GM12873 (cell line): Measurements from ENCODE around the gene GAN.

Source experiments
- TF ChIP-seq, protein P1 (sequence below): IDR thresholded peaks from 2 replicates; pipeline ENCODE4 v1.5.1; 2012; ENCODE audit warnings: low read depth, mild to moderate bottlenecking, moderate library complexity, low read length, control low read depth; ENCODE audit not compliant: insufficient read depth; ENCODE audit errors: missing control alignments

GAN gene

DNA sequence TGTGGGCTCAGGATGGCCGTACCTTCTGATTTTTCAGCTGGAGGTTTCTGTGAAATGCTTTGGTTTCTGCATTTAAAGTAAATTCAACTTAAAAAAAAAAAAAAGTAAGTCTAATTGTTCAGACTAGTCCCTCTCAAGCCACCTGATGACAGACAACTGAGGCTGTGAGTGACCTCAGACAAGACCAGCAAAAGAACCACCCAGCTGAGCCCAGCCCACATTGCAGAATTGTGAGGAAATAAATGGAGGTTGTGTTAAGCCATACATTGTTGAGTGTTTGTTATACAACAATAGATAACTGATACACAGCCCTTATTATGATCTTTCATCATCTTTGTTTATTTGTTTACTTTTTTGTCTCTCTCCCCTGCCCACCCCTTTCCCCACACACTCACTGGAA, 85.1 kb downstream of the GAN start:
- TF ChIP-seq, protein P1, sequence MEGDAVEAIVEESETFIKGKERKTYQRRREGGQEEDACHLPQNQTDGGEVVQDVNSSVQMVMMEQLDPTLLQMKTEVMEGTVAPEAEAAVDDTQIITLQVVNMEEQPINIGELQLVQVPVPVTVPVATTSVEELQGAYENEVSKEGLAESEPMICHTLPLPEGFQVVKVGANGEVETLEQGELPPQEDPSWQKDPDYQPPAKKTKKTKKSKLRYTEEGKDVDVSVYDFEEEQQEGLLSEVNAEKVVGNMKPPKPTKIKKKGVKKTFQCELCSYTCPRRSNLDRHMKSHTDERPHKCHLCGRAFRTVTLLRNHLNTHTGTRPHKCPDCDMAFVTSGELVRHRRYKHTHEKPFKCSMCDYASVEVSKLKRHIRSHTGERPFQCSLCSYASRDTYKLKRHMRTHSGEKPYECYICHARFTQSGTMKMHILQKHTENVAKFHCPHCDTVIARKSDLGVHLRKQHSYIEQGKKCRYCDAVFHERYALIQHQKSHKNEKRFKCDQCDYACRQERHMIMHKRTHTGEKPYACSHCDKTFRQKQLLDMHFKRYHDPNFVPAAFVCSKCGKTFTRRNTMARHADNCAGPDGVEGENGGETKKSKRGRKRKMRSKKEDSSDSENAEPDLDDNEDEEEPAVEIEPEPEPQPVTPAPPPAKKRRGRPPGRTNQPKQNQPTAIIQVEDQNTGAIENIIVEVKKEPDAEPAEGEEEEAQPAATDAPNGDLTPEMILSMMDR, result no peak

DNA sequence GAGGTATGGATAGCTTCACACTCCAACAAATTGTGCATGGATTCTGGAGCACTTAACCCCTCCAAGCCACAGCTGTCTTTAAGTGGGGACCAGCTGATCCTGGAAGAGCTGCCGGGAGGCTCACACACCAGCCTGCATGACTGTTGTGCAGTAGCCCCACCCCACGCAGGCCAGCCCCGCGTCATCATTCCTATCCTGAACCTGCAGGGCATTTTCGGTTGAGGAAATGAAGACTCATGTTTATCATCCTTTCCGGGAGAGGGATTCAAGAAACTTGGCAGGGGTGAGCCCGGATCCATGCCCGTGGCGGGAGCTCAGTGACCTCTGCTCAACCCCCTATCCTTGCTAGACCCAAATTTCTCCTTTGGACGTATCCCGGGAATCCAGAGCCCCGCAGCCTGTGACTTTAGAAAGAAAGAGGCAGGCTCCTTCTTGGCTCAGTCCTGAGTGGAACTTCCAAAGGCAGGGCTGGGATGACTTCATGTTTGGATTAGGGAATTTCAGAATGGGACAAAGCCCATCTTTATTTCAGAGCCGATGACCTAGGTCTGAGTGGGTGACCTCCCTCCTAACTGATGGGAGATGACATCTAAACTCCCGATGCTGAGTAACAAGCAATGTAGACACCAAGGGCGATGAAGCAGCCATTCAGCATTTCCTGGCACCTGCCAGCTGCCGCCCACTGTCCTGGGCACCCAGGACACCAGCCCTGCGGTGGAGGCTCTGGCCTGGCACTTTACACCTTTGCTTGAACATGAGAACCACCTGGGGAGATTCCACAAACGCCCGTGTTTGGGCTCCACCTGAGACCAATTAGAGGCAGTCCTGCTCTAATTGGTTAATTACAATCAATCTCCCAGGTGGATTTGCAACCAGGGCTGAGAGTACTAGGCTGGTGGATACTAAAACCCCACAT, 86.5 kb downstream of the GAN start:
- TF ChIP-seq, protein P1, result no peak

DNA sequence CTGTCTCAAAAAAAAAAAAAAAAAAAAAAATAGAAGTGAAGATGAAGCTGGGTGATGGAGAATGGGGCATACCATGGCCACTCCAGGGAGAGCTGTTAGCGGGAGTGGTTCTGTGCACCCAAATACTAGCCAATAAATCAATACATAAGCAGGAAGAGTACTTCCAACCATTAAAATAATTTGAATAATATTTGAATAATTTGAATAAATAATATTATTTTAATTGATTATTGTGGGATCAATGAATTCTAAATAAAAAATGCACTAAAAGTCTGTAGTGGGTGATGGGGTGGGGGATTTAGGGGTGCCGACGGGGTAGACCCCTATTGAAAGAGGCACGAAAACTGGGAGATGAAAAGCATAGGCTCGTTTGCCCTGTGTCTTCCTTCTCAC, 88.4 kb downstream of the GAN start:
- TF ChIP-seq, protein P1, result no peak

DNA sequence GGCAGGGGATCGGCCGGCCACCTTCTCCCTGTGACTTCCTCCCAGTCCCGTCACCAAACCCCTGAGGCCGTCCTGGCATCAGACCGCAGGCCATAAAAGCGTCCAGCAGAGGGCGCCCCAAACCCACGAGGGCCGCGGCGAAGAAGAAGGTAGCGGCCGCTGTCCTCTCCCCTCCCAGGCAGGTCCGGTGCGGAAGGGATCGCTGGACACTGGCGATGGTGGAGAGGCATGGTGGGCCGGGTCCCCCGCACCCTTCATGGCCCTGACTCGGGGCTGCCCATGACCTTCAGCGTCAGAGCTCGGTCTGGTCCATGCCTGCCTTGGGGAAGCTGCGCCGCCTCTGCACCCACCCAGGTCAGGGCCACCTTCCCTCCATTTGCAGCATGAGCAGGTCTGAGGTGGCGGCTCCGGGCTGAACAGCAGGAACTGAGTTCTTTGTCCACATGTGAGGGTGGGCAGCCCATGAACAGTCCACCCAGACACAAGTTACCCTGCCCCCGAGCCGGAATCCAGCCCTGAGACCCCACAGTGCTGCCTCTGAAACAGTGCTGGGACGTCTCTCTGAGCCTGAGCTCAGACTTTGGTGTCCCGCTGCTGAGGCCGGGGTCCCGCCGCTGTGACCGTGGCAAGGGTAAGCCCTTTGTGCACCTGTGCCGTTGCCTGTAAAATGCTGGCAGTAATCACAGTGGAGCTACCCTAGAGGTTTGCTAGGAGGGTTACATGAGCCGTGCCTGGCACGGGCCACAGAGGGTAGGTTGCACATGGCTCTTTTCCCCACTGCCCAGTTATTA, 89.0 kb downstream of the GAN start:
- TF ChIP-seq, protein P1, result peak; percentile 91

DNA sequence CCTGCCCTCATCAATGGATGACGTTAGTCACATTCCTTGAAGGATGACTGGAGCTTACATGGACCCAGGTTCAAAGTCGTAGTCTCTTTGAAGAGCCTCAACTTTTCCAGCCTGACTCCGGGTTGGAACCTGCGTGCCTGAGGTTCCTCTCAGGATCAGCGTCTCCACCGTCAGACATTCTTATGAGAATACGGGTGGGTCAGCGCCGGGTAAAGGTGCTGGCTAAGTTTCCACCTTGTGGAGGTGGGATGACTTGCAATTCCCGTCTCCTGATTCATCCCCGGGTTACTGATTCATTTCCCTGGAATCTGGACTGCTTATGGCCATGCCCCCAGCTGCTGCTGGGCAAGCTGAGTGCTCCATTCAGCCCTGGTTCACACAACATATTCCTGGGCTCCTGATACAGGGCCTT, 90.9 kb downstream of the GAN start:
- TF ChIP-seq, protein P1, result no peak

DNA sequence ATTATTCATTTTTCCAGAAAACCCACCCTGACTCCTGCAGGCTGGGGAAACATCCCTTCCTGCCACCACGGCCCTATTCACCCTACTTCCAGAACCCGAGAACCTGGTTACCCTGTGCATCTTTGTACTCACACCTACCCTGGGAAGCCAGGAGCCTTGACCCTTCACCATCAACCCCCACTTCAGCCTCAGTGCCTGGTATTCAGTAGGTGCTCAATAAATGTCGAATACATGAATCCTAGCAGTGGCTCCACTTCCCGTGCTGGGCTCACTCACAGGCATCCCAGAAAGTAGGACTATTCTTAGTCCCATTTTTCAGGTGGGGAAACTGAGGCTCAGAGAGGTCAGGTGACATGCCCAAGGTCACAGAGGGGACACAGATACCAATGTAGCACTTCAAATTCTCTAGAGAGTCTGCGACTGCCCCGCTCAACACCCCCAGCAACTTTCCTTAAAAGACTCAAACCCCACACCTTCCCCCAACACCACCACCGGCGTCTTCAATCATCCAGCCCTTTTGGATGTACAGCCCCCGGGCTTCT, 93.7 kb downstream of the GAN start:
- TF ChIP-seq, protein P1, result no peak

DNA sequence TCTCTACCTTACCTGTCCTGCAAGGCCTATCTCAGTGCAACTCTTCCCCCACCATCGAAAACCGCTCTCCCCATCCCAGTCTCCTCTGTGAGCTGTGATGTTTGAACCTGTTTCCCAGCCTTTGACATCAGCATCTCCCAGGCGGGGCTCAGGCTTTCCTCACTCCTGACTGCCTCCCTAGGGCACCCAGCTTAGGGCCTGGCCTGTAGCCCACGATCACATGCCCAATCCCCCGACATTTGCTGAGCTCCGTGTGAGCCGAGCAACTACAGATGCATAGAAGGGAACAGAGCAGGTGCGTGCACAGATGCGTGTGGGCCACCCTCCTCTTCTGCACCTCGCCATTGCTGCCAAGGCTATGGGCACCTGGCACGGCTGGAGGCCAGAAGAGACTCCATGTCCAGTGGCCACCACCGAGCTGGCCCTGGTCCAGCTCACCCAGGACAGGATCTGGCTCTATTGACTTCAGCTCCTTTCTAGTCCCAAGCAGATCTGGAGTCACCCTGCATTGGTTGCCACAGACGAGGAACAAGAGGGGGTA, 94.3 kb downstream of the GAN start:
- TF ChIP-seq, protein P1, result no peak
